Mucosa of rectum (tissue), 2 donors: ENCODE results near the gene DCHS2.

Source experiments
- H3K27ac ChIP-seq, 2 donors: one replicate each; pipeline ENCODE4 v1.7.0; 2013; ENCODE audit warnings: inconsistent platforms in 2 of 2, low read depth in 2 of 2, low read length in 2 of 2
- H3K27me3 ChIP-seq, 2 donors: one replicate each; pipeline ENCODE4 v1.7.0; 2013; ENCODE audit warnings: low read length in 2 of 2; ENCODE audit not compliant: control insufficient read depth in 2 of 2, insufficient read depth in 2 of 2
- H3K36me3 ChIP-seq, 2 donors: one replicate each; pipeline ENCODE4 v1.7.0; 2013; ENCODE audit warnings: low read length in 2 of 2; ENCODE audit not compliant: control insufficient read depth in 2 of 2, insufficient read depth in 2 of 2
- H3K4me1 ChIP-seq, 2 donors: one replicate each; pipeline ENCODE4 v1.7.0; 2013; ENCODE audit warnings: low read length in 2 of 2, mild to moderate bottlenecking in 1 of 2; ENCODE audit not compliant: control insufficient read depth in 2 of 2, insufficient read depth in 2 of 2
- H3K4me3 ChIP-seq, 2 donors: one replicate each; pipeline ENCODE4 v1.7.0; 2013; ENCODE audit warnings: low read length in 2 of 2
- H3K9ac ChIP-seq, 2 donors: one replicate each; pipeline ENCODE4 v1.7.0; 2013; ENCODE audit warnings: low read length in 2 of 2, low read depth in 1 of 2, mild to moderate bottlenecking in 1 of 2
- H3K9me3 ChIP-seq, 2 donors: one replicate each; pipeline ENCODE4 v1.7.0; 2013; ENCODE audit warnings: low read length in 2 of 2; ENCODE audit not compliant: control insufficient read depth in 2 of 2
- donor health status: healthy.
- donor health status: Normal muscosa, but diverticular disease.

DCHS2 gene

DNA sequence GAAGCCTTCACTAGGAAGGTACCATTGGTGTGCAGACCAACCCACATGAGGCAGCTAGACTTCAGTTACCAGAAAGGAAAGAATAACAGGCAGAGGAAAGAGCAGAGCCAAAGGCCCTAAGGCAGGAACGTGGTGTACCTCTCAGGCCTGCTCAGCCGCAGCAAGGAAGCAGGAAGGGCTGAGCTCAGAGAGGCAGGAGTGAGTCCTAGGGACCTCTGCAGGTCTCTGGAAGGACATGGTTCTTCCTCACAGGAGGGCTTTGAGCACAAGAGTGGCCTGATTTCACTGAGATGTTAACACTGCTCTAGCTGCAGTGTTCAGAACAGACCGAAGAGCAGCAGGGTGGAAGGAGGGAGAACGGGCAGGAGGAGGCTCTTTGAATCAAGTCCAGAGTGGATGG is 124.6 kb downstream of the DCHS2 start:
- no peak overlapping the region for H3K9ac ChIP-seq
- H3K27ac ChIP-seq = no peak overlapping the region
- H3K4me1 ChIP-seq = no peaks in the 10 kb centered on the region
- no peaks in the 10 kb centered on the region for H3K9me3 ChIP-seq
- no peaks in the 10 kb centered on the region for H3K27me3 ChIP-seq
- H3K4me3 ChIP-seq = no peak overlapping the region
- H3K36me3 ChIP-seq = no peaks in the 10 kb centered on the region

GRCh38 chr4:154364066-154364845 is 127.3 kb downstream of the DCHS2 start:
- Histone ChIP-seq H3K4me1 (no peaks in the 10 kb centered on the region), H3K9ac (no peak overlapping the region), H3K27ac (no peak overlapping the region), H3K36me3 (no peaks in the 10 kb centered on the region), H3K9me3 (no peaks in the 10 kb centered on the region), H3K27me3 (no peaks in the 10 kb centered on the region), H3K4me3 (no peak overlapping the region)

- Histone ChIP-seq H3K27ac (no peak overlapping the region), H3K9ac (no peak overlapping the region), H3K9me3 (no peaks in the 10 kb centered on the region), H3K4me1 (no peaks in the 10 kb centered on the region), H3K27me3 (no peaks in the 10 kb centered on the region), H3K4me3 (no peak overlapping the region), H3K36me3 (no peaks in the 10 kb centered on the region)
These were observed 130.1 kb downstream of the DCHS2 start for GRCh38 chr4:154361450-154361849.

GRCh38 chr4:154360491-154360890 is 131.1 kb downstream of the DCHS2 start:
- Histone ChIP-seq H3K27me3 (no peaks in the 10 kb centered on the region), H3K9me3 (no peaks in the 10 kb centered on the region), H3K36me3 (no peaks in the 10 kb centered on the region), H3K4me3 (no peak overlapping the region), H3K4me1 (no peaks in the 10 kb centered on the region), H3K27ac (no peak overlapping the region), H3K9ac (no peak overlapping the region)

DNA sequence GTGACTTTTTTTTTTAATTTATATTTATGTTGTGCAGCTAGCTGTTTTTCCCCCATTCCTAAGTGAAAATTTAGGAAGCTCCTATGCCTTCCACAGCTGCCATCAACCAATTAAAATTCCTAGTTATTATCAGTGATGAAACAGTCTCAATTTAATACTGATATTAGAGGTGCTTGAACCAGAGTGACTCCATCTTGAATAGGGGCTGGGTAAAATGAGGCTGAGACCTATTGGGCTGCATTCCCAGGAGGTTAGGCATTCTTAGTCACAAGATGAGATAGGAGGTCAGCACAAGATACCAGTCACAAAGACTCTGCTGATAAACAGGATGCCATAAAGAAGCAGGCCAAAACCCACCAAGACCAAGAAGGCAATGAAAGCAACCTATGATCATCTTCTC is 136.7 kb downstream of the DCHS2 start:
- Histone ChIP-seq H3K9me3 (no peaks in the 10 kb centered on the region), H3K27me3 (no peaks in the 10 kb centered on the region), H3K9ac (no peak overlapping the region), H3K36me3 (no peaks in the 10 kb centered on the region), H3K4me3 (no peak overlapping the region), H3K27ac (no peak overlapping the region), H3K4me1 (no peaks in the 10 kb centered on the region)

- Histone ChIP-seq H3K9me3 (no peaks in the 10 kb centered on the region), H3K27me3 (no peaks in the 10 kb centered on the region)
These were observed 141.8 kb downstream of the DCHS2 start for GRCh38 chr4:154349829-154350228.

DNA sequence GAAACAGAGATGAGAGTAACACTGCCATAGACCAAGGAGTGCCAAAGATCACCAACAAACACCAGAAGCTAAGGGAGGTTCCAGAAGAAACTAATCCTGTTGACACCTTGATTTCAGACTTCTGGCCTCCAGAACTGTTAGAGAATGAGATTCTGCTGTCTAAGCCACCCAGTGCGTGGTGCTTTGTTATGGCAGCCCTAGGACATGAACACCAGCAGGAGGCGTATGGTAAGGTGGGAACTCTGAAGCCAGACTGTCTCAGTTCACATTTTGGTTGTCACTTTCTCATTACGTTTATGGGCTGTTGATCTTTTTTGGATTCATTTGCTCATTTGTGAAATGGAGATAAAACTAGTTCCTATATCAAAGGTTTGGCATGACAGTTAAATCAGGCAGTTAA is 142.9 kb downstream of the DCHS2 start:
- Histone ChIP-seq H3K9ac (no peak overlapping the region), H3K36me3 (no peaks in the 10 kb centered on the region), H3K4me1 (no peaks in the 10 kb centered on the region), H3K9me3 (no peaks in the 10 kb centered on the region), H3K27me3 (no peaks in the 10 kb centered on the region), H3K4me3 (no peak overlapping the region), H3K27ac (no peak overlapping the region)

More at GRCh38 chr4:154349829-154350228, 141.8 kb downstream of the DCHS2 start:
- no peak overlapping the region for H3K9ac ChIP-seq
- no peak overlapping the region for H3K4me3 ChIP-seq
- no peaks in the 10 kb centered on the region for H3K4me1 ChIP-seq
- no peaks in the 10 kb centered on the region for H3K36me3 ChIP-seq
- H3K27ac ChIP-seq = no peak overlapping the region

DNA sequence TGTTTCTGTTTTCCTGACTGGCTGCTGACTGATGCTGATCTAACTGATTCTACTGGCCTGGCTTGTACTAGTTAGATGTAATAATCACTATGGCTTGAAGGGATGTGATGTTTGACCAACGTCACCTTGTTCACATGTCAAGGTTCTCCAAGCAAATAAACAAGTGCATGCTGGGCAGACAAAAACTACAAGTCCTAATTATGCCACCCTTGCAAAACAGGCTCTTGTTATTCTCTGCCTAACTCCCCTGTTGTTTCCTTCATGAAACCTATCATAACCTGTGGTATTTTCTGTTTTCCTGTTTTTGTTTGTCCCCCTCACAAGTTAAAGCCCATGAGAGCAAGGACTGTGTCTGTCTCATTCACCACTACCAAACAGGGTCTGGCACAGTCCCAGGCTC is 146.2 kb downstream of the DCHS2 start:
- no peaks in the 10 kb centered on the region for H3K9me3 ChIP-seq
- H3K27ac ChIP-seq = no peak overlapping the region
- H3K4me1 ChIP-seq = no peaks in the 10 kb centered on the region
- no peaks in the 10 kb centered on the region for H3K27me3 ChIP-seq
- no peak overlapping the region for H3K9ac ChIP-seq
- H3K36me3 ChIP-seq = no peaks in the 10 kb centered on the region
- H3K4me3 ChIP-seq = no peak overlapping the region

DNA sequence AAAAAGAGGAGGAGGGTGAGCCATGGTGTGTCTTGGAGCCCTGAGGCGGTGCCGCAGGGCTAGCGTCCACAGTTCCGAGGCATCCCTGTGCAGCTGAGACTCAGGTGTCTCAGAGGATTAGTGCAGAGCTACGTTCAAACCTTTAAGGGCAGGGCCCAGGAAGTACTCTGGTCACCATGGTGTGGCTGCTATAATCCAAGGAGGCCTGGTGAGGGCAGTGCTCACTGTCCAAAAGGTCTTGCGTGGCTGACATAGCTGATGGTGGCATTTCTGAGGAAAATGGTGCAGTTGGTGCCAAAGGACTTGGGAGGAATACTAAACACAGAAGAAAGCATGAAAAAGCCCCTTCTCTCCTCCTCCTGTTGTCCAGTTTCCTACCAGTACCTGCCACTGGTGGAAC is 146.9 kb downstream of the DCHS2 start:
- Histone ChIP-seq H3K27ac (no peak overlapping the region), H3K9ac (no peak overlapping the region), H3K4me1 (no peaks in the 10 kb centered on the region), H3K36me3 (no peaks in the 10 kb centered on the region), H3K27me3 (no peaks in the 10 kb centered on the region), H3K4me3 (no peak overlapping the region), H3K9me3 (no peaks in the 10 kb centered on the region)

DNA sequence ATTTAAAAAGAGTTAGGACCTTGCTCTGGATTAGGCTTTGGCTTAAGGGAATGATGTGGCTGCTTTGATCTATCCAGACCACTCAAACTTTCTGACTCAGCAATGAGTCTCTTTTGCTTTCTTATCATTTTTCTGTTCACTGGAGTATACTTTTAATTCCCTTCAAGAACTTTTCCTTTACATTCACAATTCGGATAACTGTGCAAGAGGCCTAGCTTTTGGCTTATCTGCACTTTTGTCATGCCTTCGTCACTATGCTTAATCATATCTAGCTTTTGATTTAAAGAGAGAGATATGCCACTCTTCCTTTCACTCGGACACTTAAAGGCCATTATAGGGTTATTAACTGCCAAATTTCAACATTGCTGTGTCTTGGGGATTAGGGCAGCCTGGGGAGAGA is 147.9 kb downstream of the DCHS2 start:
- Histone ChIP-seq H3K36me3 (no peaks in the 10 kb centered on the region), H3K4me3 (no peak overlapping the region), H3K9ac (no peak overlapping the region), H3K27ac (no peak overlapping the region), H3K27me3 (no peaks in the 10 kb centered on the region), H3K4me1 (no peaks in the 10 kb centered on the region), H3K9me3 (no peaks in the 10 kb centered on the region)
